ENCODE measurements around the gene EFR3B. TPM values are rescaled to one million over a fixed set of nuclear protein-coding genes. Genes with fewer than 3 reads are reported as not detected.

EFR3B gene
- total and polyA plus RNA-seq, 2 of the 4 experiments (the other 2 are of a cell fraction): 0.38 to 0.90 TPM

- Histone ChIP-seq H4K91ac (ENCODE audit: insufficient read depth, low read depth, low read length) (no peak within 1 kb of the TSS), H3K4me2 (ENCODE audit: low read depth, low read length) (peak within 1 kb of the TSS; percentile 80), H3K9me1 (ENCODE audit: insufficient read depth, low read length) (no peaks in the 10 kb centered on the region), H3K9me3 (ENCODE audit: control insufficient read depth, insufficient read depth, low read length) (peaks cover 6% of the 10 kb centered on the region), H3K18ac (ENCODE audit: low read depth, low read length) (no peak within 1 kb of the TSS), H3K23ac (ENCODE audit: low read depth, low read length) (peak within 1 kb of the TSS; percentile 16; the same call in 1 of the 2 replicates), H2AFZ (replicated peaks; ENCODE audit: low read length, poor library complexity) (peak within 1 kb of the TSS; percentile 84), H3K4me1 (ENCODE audit: control insufficient read depth, insufficient read depth, low read length) (peaks cover 2% of the 10 kb centered on the region; the same call in 1 of the 2 replicates), H3K4ac (ENCODE audit: low read depth, low read length) (no peak within 1 kb of the TSS), H2AK9ac (replicated peaks; ENCODE audit: low read depth, low read length, poor library complexity) (peak within 1 kb of the TSS; percentile 76), H3K14ac (replicated peaks; ENCODE audit: low read depth, low read length) (no peak within 1 kb of the TSS), H2BK120ac (ENCODE audit: low read depth, low read length) (no peak within 1 kb of the TSS), H3K56ac (ENCODE audit: extremely low read depth, insufficient read depth, low read length) (no peak within 1 kb of the TSS), H2BK20ac (ENCODE audit: low read depth, low read length) (no peak within 1 kb of the TSS), H2AK5ac (ENCODE audit: low read depth, low read length) (no peak within 1 kb of the TSS), H2BK5ac (ENCODE audit: low read depth, low read length, poor library complexity, severe bottlenecking) (no peak within 1 kb of the TSS), H3K27me3 (ENCODE audit: control insufficient read depth, insufficient read depth, low read length) (peaks cover 73% of the 10 kb centered on the region), H3K9ac (ENCODE audit: low read depth, low read length) (no peak within 1 kb of the TSS), H4K8ac (ENCODE audit: low read depth in 2 of 2, low read length in 2 of 2) (no peak within 1 kb of the TSS), H2BK15ac (ENCODE audit: low read depth, low read length) (no peak within 1 kb of the TSS), H3K4me3 (ENCODE audit: insufficient read depth, low read depth, low read length) (peak within 1 kb of the TSS; percentile 24; the same call in 1 of the 2 replicates), H4K5ac (ENCODE audit: low read depth, low read length) (no peak within 1 kb of the TSS), H4K20me1 (ENCODE audit: insufficient read depth, low read length) (no peaks in the 10 kb centered on the region), H3K27ac (ENCODE audit: insufficient read depth, low read length) (no peak within 1 kb of the TSS), H3K79me1 (ENCODE audit: low read depth in 1 of 2, low read length in 2 of 2) (no peaks in the 10 kb centered on the region), H3K36me3 (ENCODE audit: control insufficient read depth, insufficient read depth, low read length) (no peaks in the 10 kb centered on the region)
- WGBS, 2 experiments (ENCODE audit: extremely low coverage in 2 of 2, insufficient read length in 1 of 2): 2% methylated on average over 26 of the region's 75 CpGs; no CpG with 5 or more reads in 1 of the 2 experiments
- intact Hi-C loops (cut with micrococcal nuclease): no loop called here
- in situ Hi-C loops (cut with MboI; ENCODE audit: low sequenced_read_pairs): no loop called here
- DNase-seq (peak; percentile 21), ATAC-seq (ENCODE audit: low read depth) (peak; percentile 83)
- ChIA-PET POLR2A (ENCODE audit: unreplicated experiment) (no interaction called here), CTCF (no interaction called here)
- no peak for TF ChIP-seq CTCF (conservative IDR thresholded peaks at IDR 0.05; ENCODE audit: low read depth, low read length)
- TF ChIP-seq FOS (IDR thresholded peaks at IDR 0.05; ENCODE audit: low read depth, low read length): no peak
- TF ChIP-seq ELK1 (IDR thresholded peaks at IDR 0.05; ENCODE audit: borderline replicate concordance, low read depth, low read length): no peak
- no peak for TF ChIP-seq RCOR1 (IDR thresholded peaks at IDR 0.05; ENCODE audit: insufficient replicate concordance, low read length)
- TF ChIP-seq CEBPB (IDR thresholded peaks at IDR 0.05; ENCODE audit: low read depth, low read length): no peak
- TF ChIP-seq NFE2L2 (IDR thresholded peaks at IDR 0.05; ENCODE audit: low read depth, low read length): no peak
- no TSS peak for BruUV-seq (replicated peaks)
- dilution Hi-C loops (cut with HindIII; ENCODE audit: low sequenced_read_pairs, unreplicated experiment): no loop called here
Measured at GRCh38 chr2:25168256-25169072, 126.6 kb downstream of the EFR3B start, which contains the start of gene POMC. Gene POMC, minus strand, starts transcription at chr2:25168580. Its CDS starts 3,808 bp downstream, at chr2:25164772.

All from IMR-90 (cell line).